NCI-H2107 treated with DMSO at 0.1 percent for 48 hours (cell line): ENCODE results near the gene OR2V2.
"Not testable (repeated sequence)": the region's sequence is repeated elsewhere in the genome, so short reads cannot be mapped to it uniquely, and the experiment has no call there.

Experiments used
- DNase-seq: peaks from one replicate; lab custom pipeline; 2025; ENCODE audit not compliant: unreplicated experiment; lab: John Stamatoyannopoulos, UW

The OR2V2 gene

GRCh38 chr5:181168595-181169118 is 21.3 kb downstream of the OR2V2 start:
- DNase-seq: no peak

- DNase-seq: not testable (repeated sequence)
These were observed 22.3 kb downstream of the OR2V2 start for GRCh38 chr5:181169459-181170236.

GRCh38 chr5:181170237-181170825 is 22.9 kb downstream of the OR2V2 start:
- DNase-seq: no peak

- no peak for DNase-seq
These were observed 23.6 kb downstream of the OR2V2 start for GRCh38 chr5:181170996-181171395.

- DNase-seq: no peak
These were observed 24.4 kb downstream of the OR2V2 start for GRCh38 chr5:181171782-181172181.

- no peak for DNase-seq
These were observed 25.6 kb downstream of the OR2V2 start for GRCh38 chr5:181173027-181173419.

- DNase-seq: no peak
These were observed 26.3 kb downstream of the OR2V2 start for GRCh38 chr5:181173420-181174342.

- DNase-seq: no peak
These were observed 29.0 kb downstream of the OR2V2 start for GRCh38 chr5:181176254-181176952.

GRCh38 chr5:181177559-181177958 is 30.2 kb downstream of the OR2V2 start:
- DNase-seq: not testable (repeated sequence)

- DNase-seq: no peak
These were observed 34.5 kb downstream of the OR2V2 start for GRCh38 chr5:181181650-181182565.

GRCh38 chr5:181182651-181183050 is 35.3 kb downstream of the OR2V2 start:
- DNase-seq: no peak

GRCh38 chr5:181184845-181185216 is 37.4 kb downstream of the OR2V2 start:
- DNase-seq: no peak

GRCh38 chr5:181185560-181185959 is 38.2 kb downstream of the OR2V2 start:
- DNase-seq: no peak

GRCh38 chr5:181186022-181186421 is 38.6 kb downstream of the OR2V2 start:
- no peak for DNase-seq

GRCh38 chr5:181186986-181187499 is 39.7 kb downstream of the OR2V2 start:
- DNase-seq: no peak

GRCh38 chr5:181187500-181188213 is 40.3 kb downstream of the OR2V2 start:
- no peak for DNase-seq

GRCh38 chr5:181188700-181189362 is 41.4 kb downstream of the OR2V2 start:
- no peak for DNase-seq

GRCh38 chr5:181189363-181189961 is 42.1 kb downstream of the OR2V2 start:
- no peak for DNase-seq
